HepG2 (cell line): ENCODE measurements around the gene ATP6V0A1. TPM values are rescaled to one million over a fixed set of nuclear protein-coding genes. Genes with fewer than 3 reads are reported as not detected.

Experiments used
- ARID2 ChIP-seq: sonication (generic); formaldehyde crosslinking; IDR thresholded peaks from 2 replicates; pipeline ENCODE4 v1.8.1; 2022; ENCODE audit warnings: mild to moderate bottlenecking, missing genetic modification reagents, borderline replicate concordance
- ATF7-NPFF ChIP-seq: sonication (generic); formaldehyde crosslinking; IDR thresholded peaks from 2 replicates; pipeline ENCODE4 v1.8.1; 2023; ENCODE audit warnings: mild to moderate bottlenecking, low read depth, missing genetic modification reagents, moderate library complexity
- CEBPG ChIP-seq: IDR thresholded peaks from 2 replicates; pipeline ENCODE4 v1.6.1; 2016
- KDM2A ChIP-seq: sonication (generic); formaldehyde crosslinking; IDR thresholded peaks from 2 replicates; pipeline ENCODE4 v1.4.0; 2020; ENCODE audit warnings: low read depth, missing genetic modification reagents, borderline replicate concordance
- KLF15 ChIP-seq: sonication (generic); formaldehyde crosslinking; IDR thresholded peaks from 2 replicates; pipeline ENCODE4 v1.8.1; 2023; ENCODE audit warnings: borderline replicate concordance, mild to moderate bottlenecking, inconsistent platforms, missing genetic modification reagents, mixed read lengths
- KMT2A ChIP-seq: sonication (generic); formaldehyde crosslinking; IDR thresholded peaks from 2 replicates; pipeline ENCODE4 v1.4.0; 2020; ENCODE audit warnings: missing genetic modification reagents
- PHF8 ChIP-seq: sonication (generic); formaldehyde crosslinking; IDR thresholded peaks from 2 replicates; pipeline ENCODE4 v1.5.0; 2020; ENCODE audit warnings: missing genetic modification reagents
- RBM22 ChIP-seq: fragments of 200-400 bp; formaldehyde crosslinking; optimal IDR thresholded peaks from 2 replicates; pipeline ENCODE3; 2017; ENCODE audit warnings: mild to moderate bottlenecking, low read length, moderate library complexity
- ZBTB38 ChIP-seq: sonication (generic); formaldehyde crosslinking; IDR thresholded peaks from 2 replicates; pipeline ENCODE4 v1.5.1; 2020; ENCODE audit warnings: mild to moderate bottlenecking, missing genetic modification reagents
- ZMYM2 ChIP-seq: sonication (generic); formaldehyde crosslinking; IDR thresholded peaks from 2 replicates; pipeline ENCODE4 v1.8.0; 2022; ENCODE audit warnings: mild to moderate bottlenecking, missing genetic modification reagents
- ZMYM3 ChIP-seq: sonication (generic); formaldehyde crosslinking; IDR thresholded peaks from 2 replicates; pipeline ENCODE4 v1.5.1; 2020; ENCODE audit warnings: mild to moderate bottlenecking, missing genetic modification reagents
- ZNF136 ChIP-seq: sonication (generic); formaldehyde crosslinking; IDR thresholded peaks from 2 replicates; pipeline ENCODE4 v1.8.1; 2022; ENCODE audit warnings: low read depth, mild to moderate bottlenecking, moderate library complexity, missing genetic modification reagents
- ZNF143 ChIP-seq: sonication (generic); formaldehyde crosslinking; IDR thresholded peaks from 2 replicates; pipeline ENCODE4 v1.4.0; 2020; ENCODE audit warnings: missing genetic modification reagents
- ZNF224 ChIP-seq: sonication (generic); formaldehyde crosslinking; IDR thresholded peaks from 2 replicates; pipeline ENCODE4 v1.5.0; 2020; ENCODE audit warnings: mild to moderate bottlenecking, missing genetic modification reagents
- ZNF230 ChIP-seq: sonication (generic); formaldehyde crosslinking; IDR thresholded peaks from 2 replicates; pipeline ENCODE4 v1.4.0; 2020; ENCODE audit warnings: mild to moderate bottlenecking, missing genetic modification reagents
- ZNF879 ChIP-seq: sonication (generic); formaldehyde crosslinking; IDR thresholded peaks from 2 replicates; pipeline ENCODE4 v1.8.1; 2023; ENCODE audit warnings: missing genetic modification reagents
- ZSCAN29 ChIP-seq: sonication (generic); formaldehyde crosslinking; conservative IDR thresholded peaks from 2 replicates; pipeline ENCODE4 v1.4.0; 2020; ENCODE audit warnings: mild to moderate bottlenecking, missing genetic modification reagents
- polyA plus RNA-seq, 8 experiments: library from polyadenylated mRNA; depleted of rRNA in 3 of 8; stranded (reverse) in 7 of 8; unstranded in 1 of 8; fragments of >200 nt; fragmentation: Illumina TruSeq in 4 of 8; extraction: Trizol in 4 of 8; gene quantifications; 2 replicates each; pipeline versions ENCODE4 v1.2.1 to v1.2.3, GENCODE V29; 2011 to 2016; ENCODE audit warnings: low read depth in 4 of 8, missing spikeins in 1 of 8, mixed read lengths in 1 of 8; ENCODE audit not compliant: insufficient read depth in 1 of 8
- total RNA-seq, 5 experiments: library from RNA; depleted of rRNA; stranded (reverse); fragments of >200 nt; fragmentation: Illumina TruSeq; extraction: Trizol; gene quantifications; 2 replicates each; pipeline ENCODE4 v1.2.3, GENCODE V29; 2016; ENCODE audit warnings: low read depth in 1 of 5
- TF ChIP-seq, protein P1 (sequence below): sonication (generic); formaldehyde crosslinking; IDR thresholded peaks from 2 replicates; pipeline ENCODE4 v1.5.0; 2020; ENCODE audit warnings: mild to moderate bottlenecking, missing genetic modification reagents
- TF ChIP-seq, protein P2 (sequence below): sonication (generic); formaldehyde crosslinking; IDR thresholded peaks from 2 replicates; pipeline ENCODE4 v1.8.0; 2022; ENCODE audit warnings: missing genetic modification reagents, mild to moderate bottlenecking, moderate library complexity, borderline replicate concordance
- TF ChIP-seq, protein P3 (sequence below): sonication (generic); formaldehyde crosslinking; IDR thresholded peaks from 2 replicates; pipeline ENCODE4 v1.5.0; 2020; ENCODE audit warnings: missing genetic modification reagents
- TF ChIP-seq, protein P4 (sequence below): sonication (generic); formaldehyde crosslinking; IDR thresholded peaks from 2 replicates; pipeline ENCODE4 v1.5.1; 2020; ENCODE audit warnings: missing genetic modification reagents, mild to moderate bottlenecking, borderline replicate concordance
- TF ChIP-seq, protein P5 (sequence below): sonication (generic); formaldehyde crosslinking; IDR thresholded peaks from 2 replicates; pipeline ENCODE4 v1.4.0; 2020; ENCODE audit warnings: mild to moderate bottlenecking, missing genetic modification reagents

The ATP6V0A1 gene
- total and polyA plus RNA-seq, 2 of the 13 experiments (the other 11 are each of a cell fraction or from before 2014, with no cell fraction given), result 27.9 to 54.1 TPM

DNA sequence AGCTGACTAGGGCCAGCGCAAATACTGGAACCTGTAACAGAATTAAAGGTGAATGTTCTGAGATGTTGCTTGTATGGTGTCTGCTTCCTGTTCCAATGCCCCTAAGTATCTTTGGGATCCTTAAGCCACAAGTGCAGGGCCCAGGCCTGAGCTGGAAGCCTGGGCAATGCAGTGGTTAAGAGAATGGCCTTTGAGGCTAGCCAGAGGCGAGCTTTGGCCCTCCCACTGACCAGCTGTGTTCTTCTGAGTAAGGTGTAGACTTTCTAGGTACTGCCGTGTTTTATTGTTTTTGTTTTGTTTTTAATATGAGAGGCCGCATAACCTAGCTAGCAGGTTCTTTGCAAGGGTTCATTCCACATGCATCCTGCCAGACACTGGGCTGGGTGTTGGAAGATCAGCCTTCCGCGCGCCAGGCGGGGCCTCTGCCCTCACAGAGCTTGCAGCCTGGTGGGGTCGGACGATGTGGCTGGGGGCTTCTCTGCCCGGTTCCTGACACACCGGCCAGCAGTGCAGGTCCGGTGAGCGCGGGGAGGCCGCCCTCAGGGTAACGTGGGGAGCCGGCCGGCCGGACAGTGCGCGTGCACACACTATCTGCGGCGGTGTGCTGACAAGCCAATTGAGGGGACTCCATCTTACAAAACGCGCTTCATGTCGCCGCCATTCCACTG is 107.7 kb downstream of the ATP6V0A1 start (continued):
- TF ChIP-seq, protein P1, sequence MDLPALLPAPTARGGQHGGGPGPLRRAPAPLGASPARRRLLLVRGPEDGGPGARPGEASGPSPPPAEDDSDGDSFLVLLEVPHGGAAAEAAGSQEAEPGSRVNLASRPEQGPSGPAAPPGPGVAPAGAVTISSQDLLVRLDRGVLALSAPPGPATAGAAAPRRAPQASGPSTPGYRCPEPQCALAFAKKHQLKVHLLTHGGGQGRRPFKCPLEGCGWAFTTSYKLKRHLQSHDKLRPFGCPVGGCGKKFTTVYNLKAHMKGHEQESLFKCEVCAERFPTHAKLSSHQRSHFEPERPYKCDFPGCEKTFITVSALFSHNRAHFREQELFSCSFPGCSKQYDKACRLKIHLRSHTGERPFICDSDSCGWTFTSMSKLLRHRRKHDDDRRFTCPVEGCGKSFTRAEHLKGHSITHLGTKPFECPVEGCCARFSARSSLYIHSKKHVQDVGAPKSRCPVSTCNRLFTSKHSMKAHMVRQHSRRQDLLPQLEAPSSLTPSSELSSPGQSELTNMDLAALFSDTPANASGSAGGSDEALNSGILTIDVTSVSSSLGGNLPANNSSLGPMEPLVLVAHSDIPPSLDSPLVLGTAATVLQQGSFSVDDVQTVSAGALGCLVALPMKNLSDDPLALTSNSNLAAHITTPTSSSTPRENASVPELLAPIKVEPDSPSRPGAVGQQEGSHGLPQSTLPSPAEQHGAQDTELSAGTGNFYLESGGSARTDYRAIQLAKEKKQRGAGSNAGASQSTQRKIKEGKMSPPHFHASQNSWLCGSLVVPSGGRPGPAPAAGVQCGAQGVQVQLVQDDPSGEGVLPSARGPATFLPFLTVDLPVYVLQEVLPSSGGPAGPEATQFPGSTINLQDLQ (CRISPR knock-in tag), result no peak
- no peak; the same call in 1 of the 2 replicates for TF ChIP-seq ZNF136 (CRISPR knock-in tag)
- TF ChIP-seq, protein P2, sequence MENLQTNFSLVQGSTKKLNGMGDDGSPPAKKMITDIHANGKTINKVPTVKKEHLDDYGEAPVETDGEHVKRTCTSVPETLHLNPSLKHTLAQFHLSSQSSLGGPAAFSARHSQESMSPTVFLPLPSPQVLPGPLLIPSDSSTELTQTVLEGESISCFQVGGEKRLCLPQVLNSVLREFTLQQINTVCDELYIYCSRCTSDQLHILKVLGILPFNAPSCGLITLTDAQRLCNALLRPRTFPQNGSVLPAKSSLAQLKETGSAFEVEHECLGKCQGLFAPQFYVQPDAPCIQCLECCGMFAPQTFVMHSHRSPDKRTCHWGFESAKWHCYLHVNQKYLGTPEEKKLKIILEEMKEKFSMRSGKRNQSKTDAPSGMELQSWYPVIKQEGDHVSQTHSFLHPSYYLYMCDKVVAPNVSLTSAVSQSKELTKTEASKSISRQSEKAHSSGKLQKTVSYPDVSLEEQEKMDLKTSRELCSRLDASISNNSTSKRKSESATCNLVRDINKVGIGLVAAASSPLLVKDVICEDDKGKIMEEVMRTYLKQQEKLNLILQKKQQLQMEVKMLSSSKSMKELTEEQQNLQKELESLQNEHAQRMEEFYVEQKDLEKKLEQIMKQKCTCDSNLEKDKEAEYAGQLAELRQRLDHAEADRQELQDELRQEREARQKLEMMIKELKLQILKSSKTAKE (CRISPR knock-in tag), result 0 out of 2 replicates have a peak, but pooled peaks have one; percentile 27
- TF ChIP-seq KDM2A (CRISPR knock-in tag), result no peak
- TF ChIP-seq, protein P3, sequence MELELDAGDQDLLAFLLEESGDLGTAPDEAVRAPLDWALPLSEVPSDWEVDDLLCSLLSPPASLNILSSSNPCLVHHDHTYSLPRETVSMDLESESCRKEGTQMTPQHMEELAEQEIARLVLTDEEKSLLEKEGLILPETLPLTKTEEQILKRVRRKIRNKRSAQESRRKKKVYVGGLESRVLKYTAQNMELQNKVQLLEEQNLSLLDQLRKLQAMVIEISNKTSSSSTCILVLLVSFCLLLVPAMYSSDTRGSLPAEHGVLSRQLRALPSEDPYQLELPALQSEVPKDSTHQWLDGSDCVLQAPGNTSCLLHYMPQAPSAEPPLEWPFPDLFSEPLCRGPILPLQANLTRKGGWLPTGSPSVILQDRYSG (CRISPR knock-in tag), result no peak
- no peak for TF ChIP-seq KLF15 (CRISPR knock-in tag)
- no peak; the same call in 1 of the 2 replicates for TF ChIP-seq ZNF230
- TF ChIP-seq, protein P4, sequence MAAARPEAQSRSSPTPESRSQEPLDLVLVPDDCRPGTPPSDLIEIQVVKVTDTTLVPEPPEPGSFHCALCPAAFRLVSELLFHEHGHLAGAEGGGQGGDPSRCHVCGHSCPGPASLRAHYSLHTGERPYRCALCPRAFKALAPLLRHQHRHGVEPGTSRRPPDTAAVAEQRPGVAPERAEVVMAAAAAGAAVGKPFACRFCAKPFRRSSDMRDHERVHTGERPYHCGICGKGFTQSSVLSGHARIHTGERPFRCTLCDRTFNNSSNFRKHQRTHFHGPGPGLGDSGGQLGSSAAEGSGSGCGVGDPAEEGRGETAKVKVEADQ (CRISPR knock-in tag), result no peak
- no peak for TF ChIP-seq ZNF224 (CRISPR knock-in tag)
- peak; percentile 100 for TF ChIP-seq ZBTB38 (CRISPR knock-in tag)
- peak; percentile 43; the same call in 1 of the 2 replicates for TF ChIP-seq ZMYM2 (CRISPR knock-in tag)
- TF ChIP-seq PHF8 (CRISPR knock-in tag), result no peak
- TF ChIP-seq KMT2A (CRISPR knock-in tag), result no peak
- TF ChIP-seq ZSCAN29 (CRISPR knock-in tag), result no peak
- TF ChIP-seq RBM22, result no peak
- no peak for TF ChIP-seq ZNF879
- no peak for TF ChIP-seq ATF7-NPFF (CRISPR knock-in tag)
- TF ChIP-seq ZMYM3 (CRISPR knock-in tag), result 0 out of 2 replicates have a peak, but pooled peaks have one; percentile 46
- TF ChIP-seq, protein P5, sequence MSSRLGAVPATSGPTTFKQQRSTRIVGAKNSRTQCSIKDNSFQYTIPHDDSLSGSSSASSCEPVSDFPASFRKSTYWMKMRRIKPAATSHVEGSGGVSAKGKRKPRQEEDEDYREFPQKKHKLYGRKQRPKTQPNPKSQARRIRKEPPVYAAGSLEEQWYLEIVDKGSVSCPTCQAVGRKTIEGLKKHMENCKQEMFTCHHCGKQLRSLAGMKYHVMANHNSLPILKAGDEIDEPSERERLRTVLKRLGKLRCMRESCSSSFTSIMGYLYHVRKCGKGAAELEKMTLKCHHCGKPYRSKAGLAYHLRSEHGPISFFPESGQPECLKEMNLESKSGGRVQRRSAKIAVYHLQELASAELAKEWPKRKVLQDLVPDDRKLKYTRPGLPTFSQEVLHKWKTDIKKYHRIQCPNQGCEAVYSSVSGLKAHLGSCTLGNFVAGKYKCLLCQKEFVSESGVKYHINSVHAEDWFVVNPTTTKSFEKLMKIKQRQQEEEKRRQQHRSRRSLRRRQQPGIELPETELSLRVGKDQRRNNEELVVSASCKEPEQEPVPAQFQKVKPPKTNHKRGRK (CRISPR knock-in tag), result no peak
- no peak for TF ChIP-seq ZNF143
- TF ChIP-seq ARID2 (CRISPR knock-in tag), result no peak
- no peak for TF ChIP-seq CEBPG (CRISPR knock-in tag)
